Tibial nerve (tissue), 4 donors: Measurements from ENCODE around the gene ESCO1.

Experiments
- EP300 ChIP-seq, 2 donors: sonication (generic); formaldehyde crosslinking; IDR thresholded peaks; one replicate each; pipeline ENCODE4 v1.6.1; 2017; ENCODE audit warnings: antibody characterized with exemption in 2 of 2, mild to moderate bottlenecking in 1 of 2
- POLR2A ChIP-seq, 2 donors: fragments of 450-650 bp; IDR thresholded peaks; one replicate each; pipeline ENCODE4 v1.6.1; 2017; ENCODE audit warnings: antibody characterized with exemption in 2 of 2, mild to moderate bottlenecking in 2 of 2, moderate library complexity in 2 of 2
- TF ChIP-seq, protein P1 (sequence below), 5 experiments: fragments of 200-600 bp in 3 of 5; fragments of 450-650 bp in 2 of 5; sonication (generic) in 3 of 5; IDR thresholded peaks; one replicate each; pipeline ENCODE4 v1.5.1; 2016 to 2019; ENCODE audit warnings: antibody characterized with exemption in 5 of 5, mild to moderate bottlenecking in 3 of 5, moderate library complexity in 2 of 5

DNA sequence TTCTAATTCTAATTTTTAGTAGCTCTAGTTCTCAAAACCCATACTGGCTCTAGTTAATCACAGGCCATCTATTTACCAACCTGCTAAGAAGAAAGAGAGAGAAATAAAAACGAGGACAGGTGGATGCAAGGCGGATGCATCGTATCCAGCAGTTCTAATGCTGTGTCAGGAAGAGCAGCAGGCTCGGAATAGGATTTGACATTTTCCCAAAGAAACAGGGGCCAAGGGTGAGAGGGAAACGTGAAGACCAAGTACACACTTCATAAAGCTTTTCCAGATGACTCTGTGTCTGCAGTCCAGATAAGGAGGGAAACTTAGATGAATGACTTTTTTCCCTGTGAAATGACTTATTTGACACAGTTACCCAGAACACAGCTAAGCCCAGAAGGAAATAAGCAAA, 117.5 kb downstream of the ESCO1 start:
- TF ChIP-seq, protein P1, sequence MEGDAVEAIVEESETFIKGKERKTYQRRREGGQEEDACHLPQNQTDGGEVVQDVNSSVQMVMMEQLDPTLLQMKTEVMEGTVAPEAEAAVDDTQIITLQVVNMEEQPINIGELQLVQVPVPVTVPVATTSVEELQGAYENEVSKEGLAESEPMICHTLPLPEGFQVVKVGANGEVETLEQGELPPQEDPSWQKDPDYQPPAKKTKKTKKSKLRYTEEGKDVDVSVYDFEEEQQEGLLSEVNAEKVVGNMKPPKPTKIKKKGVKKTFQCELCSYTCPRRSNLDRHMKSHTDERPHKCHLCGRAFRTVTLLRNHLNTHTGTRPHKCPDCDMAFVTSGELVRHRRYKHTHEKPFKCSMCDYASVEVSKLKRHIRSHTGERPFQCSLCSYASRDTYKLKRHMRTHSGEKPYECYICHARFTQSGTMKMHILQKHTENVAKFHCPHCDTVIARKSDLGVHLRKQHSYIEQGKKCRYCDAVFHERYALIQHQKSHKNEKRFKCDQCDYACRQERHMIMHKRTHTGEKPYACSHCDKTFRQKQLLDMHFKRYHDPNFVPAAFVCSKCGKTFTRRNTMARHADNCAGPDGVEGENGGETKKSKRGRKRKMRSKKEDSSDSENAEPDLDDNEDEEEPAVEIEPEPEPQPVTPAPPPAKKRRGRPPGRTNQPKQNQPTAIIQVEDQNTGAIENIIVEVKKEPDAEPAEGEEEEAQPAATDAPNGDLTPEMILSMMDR (IDR thresholded peaks at IDR 0.05): no peak
- TF ChIP-seq POLR2A (IDR thresholded peaks at IDR 0.05) (no peak), EP300 (IDR thresholded peaks at IDR 0.05) (no peak)
